Activated T-helper 17 cell treated with anti-CD3 and anti-CD28 coated beads, Interleukin-2, amount 50 U/mL, for 72 hours (primary cell): ENCODE results near the gene FSTL4. TPM values are rescaled to one million over a fixed set of nuclear protein-coding genes. Genes with fewer than 3 reads are reported as not detected.
"Not testable (repeated sequence)": the region's sequence is repeated elsewhere in the genome, so short reads cannot be mapped to it uniquely, and the experiment has no call there.

Source experiments
- ATAC-seq: fragments of 150-1000 bp; cut with Tn5 transposase; replicated peaks from 2 replicates; pipeline ENCODE4 v1.10.0; 2021; ENCODE audit warnings: mild to moderate bottlenecking, moderate library complexity
- H3K27ac Mint-ChIP-seq: one replicate; pipeline ENCODE4 v1.8.0; 2022; ENCODE audit warnings: mixed read lengths
- H3K27me3 Mint-ChIP-seq: one replicate; pipeline ENCODE4 v1.8.0; 2022; ENCODE audit warnings: mixed read lengths
- H3K36me3 Mint-ChIP-seq: one replicate; pipeline ENCODE4 v1.8.0; 2022; ENCODE audit warnings: low read depth, mild to moderate bottlenecking, mixed read lengths
- H3K4me1 Mint-ChIP-seq: one replicate; pipeline ENCODE4 v1.8.0; 2022; ENCODE audit warnings: mixed read lengths
- H3K4me3 Mint-ChIP-seq: one replicate; pipeline ENCODE4 v1.8.0; 2022; ENCODE audit warnings: mild to moderate bottlenecking, mixed read lengths
- H3K9me3 Mint-ChIP-seq: one replicate; pipeline ENCODE4 v1.8.0; 2022; ENCODE audit warnings: mixed read lengths
- total RNA-seq, 2 donors: library from RNA; stranded (reverse); gene quantifications; one replicate each; pipeline ENCODE4 v1.2.3, GENCODE V29; 2022

FSTL4 gene
- total RNA-seq, 2 donors from 2014 or later: 0.24 TPM; not detected in 1

GRCh38 chr5:133227897-133228296 lies 384.4 kb downstream of the FSTL4 start:
- Mint-ChIP-seq H3K9me3 (no peaks in the 10 kb centered on the region), H3K36me3 (no peaks in the 10 kb centered on the region), H3K27me3 (no peaks in the 10 kb centered on the region), H3K4me1 (no peaks in the 10 kb centered on the region), H3K4me3 (no peak overlapping the region), H3K27ac (no peak overlapping the region)
- no peak for ATAC-seq

GRCh38 chr5:133227082-133227481 lies 385.3 kb downstream of the FSTL4 start:
- Mint-ChIP-seq H3K27ac (no peak overlapping the region), H3K27me3 (no peaks in the 10 kb centered on the region), H3K4me1 (no peaks in the 10 kb centered on the region), H3K9me3 (no peaks in the 10 kb centered on the region), H3K4me3 (no peak overlapping the region), H3K36me3 (no peaks in the 10 kb centered on the region)
- no peak for ATAC-seq

- Mint-ChIP-seq H3K4me3 (no peak overlapping the region), H3K27me3 (no peaks in the 10 kb centered on the region), H3K36me3 (no peaks in the 10 kb centered on the region), H3K4me1 (no peaks in the 10 kb centered on the region), H3K27ac (no peak overlapping the region), H3K9me3 (no peaks in the 10 kb centered on the region)
- no peak for ATAC-seq
Measured at GRCh38 chr5:133226186-133226585, 386.2 kb downstream of the FSTL4 start.

GRCh38 chr5:133225671-133226152 lies 386.6 kb downstream of the FSTL4 start:
- ATAC-seq: no peak
- no peak overlapping the region for H3K4me3 Mint-ChIP-seq
- H3K36me3 Mint-ChIP-seq: no peaks in the 10 kb centered on the region
- no peaks in the 10 kb centered on the region for H3K27me3 Mint-ChIP-seq
- H3K9me3 Mint-ChIP-seq: no peaks in the 10 kb centered on the region
- H3K27ac Mint-ChIP-seq: no peak overlapping the region
- no peaks in the 10 kb centered on the region for H3K4me1 Mint-ChIP-seq

- Mint-ChIP-seq H3K4me1 (no peaks in the 10 kb centered on the region), H3K27ac (no peak overlapping the region), H3K27me3 (no peaks in the 10 kb centered on the region), H3K9me3 (no peaks in the 10 kb centered on the region), H3K4me3 (no peak overlapping the region), H3K36me3 (no peaks in the 10 kb centered on the region)
- no peak for ATAC-seq
Measured at GRCh38 chr5:133222979-133223378, 389.4 kb downstream of the FSTL4 start.

GRCh38 chr5:133222521-133222920 lies 389.8 kb downstream of the FSTL4 start:
- no peaks in the 10 kb centered on the region for H3K9me3 Mint-ChIP-seq
- H3K4me1 Mint-ChIP-seq: no peaks in the 10 kb centered on the region
- H3K27me3 Mint-ChIP-seq: no peaks in the 10 kb centered on the region
- ATAC-seq: no peak
- H3K36me3 Mint-ChIP-seq: no peaks in the 10 kb centered on the region
- H3K4me3 Mint-ChIP-seq: no peak overlapping the region
- no peak overlapping the region for H3K27ac Mint-ChIP-seq

- Mint-ChIP-seq H3K27ac (no peak overlapping the region), H3K4me3 (no peak overlapping the region), H3K36me3 (no peaks in the 10 kb centered on the region), H3K9me3 (no peaks in the 10 kb centered on the region), H3K27me3 (no peaks in the 10 kb centered on the region), H3K4me1 (no peaks in the 10 kb centered on the region)
- no peak for ATAC-seq
Measured at GRCh38 chr5:133222040-133222439, 390.3 kb downstream of the FSTL4 start.

- H3K4me3 Mint-ChIP-seq: no peak overlapping the region
Measured at GRCh38 chr5:133220851-133221674, 391.3 kb downstream of the FSTL4 start.

GRCh38 chr5:133219296-133219695 lies 393.0 kb downstream of the FSTL4 start:
- H3K4me1 Mint-ChIP-seq: no peaks in the 10 kb centered on the region
- ATAC-seq: no peak
- H3K27ac Mint-ChIP-seq: no peak overlapping the region
- H3K36me3 Mint-ChIP-seq: no peaks in the 10 kb centered on the region
- no peak overlapping the region for H3K4me3 Mint-ChIP-seq
- H3K9me3 Mint-ChIP-seq: no peaks in the 10 kb centered on the region
- no peaks in the 10 kb centered on the region for H3K27me3 Mint-ChIP-seq

More at GRCh38 chr5:133220851-133221674, 391.3 kb downstream of the FSTL4 start:
- Mint-ChIP-seq H3K27me3 (no peaks in the 10 kb centered on the region), H3K27ac (no peak overlapping the region), H3K9me3 (no peaks in the 10 kb centered on the region), H3K4me1 (no peaks in the 10 kb centered on the region), H3K36me3 (no peaks in the 10 kb centered on the region)
- no peak for ATAC-seq

- not testable (repeated sequence) for H3K9me3 Mint-ChIP-seq, H3K4me1 Mint-ChIP-seq, ATAC-seq, H3K27ac Mint-ChIP-seq, H3K36me3 Mint-ChIP-seq, H3K27me3 Mint-ChIP-seq, H3K4me3 Mint-ChIP-seq
Measured at GRCh38 chr5:133216138-133216537, 396.2 kb downstream of the FSTL4 start.

GRCh38 chr5:133214153-133214820 lies 398.1 kb downstream of the FSTL4 start:
- no peak for ATAC-seq
- Mint-ChIP-seq H3K27me3 (no peaks in the 10 kb centered on the region), H3K4me3 (no peak overlapping the region), H3K27ac (no peak overlapping the region), H3K9me3 (no peaks in the 10 kb centered on the region), H3K4me1 (no peaks in the 10 kb centered on the region), H3K36me3 (no peaks in the 10 kb centered on the region)

- H3K27ac Mint-ChIP-seq: no peak overlapping the region
Measured at GRCh38 chr5:133205649-133206048, 406.7 kb downstream of the FSTL4 start.

GRCh38 chr5:133205204-133205603 lies 407.1 kb downstream of the FSTL4 start:
- Mint-ChIP-seq H3K27me3 (peaks cover 4% of the 10 kb centered on the region), H3K27ac (no peak overlapping the region), H3K4me3 (no peak overlapping the region), H3K36me3 (no peaks in the 10 kb centered on the region), H3K9me3 (no peaks in the 10 kb centered on the region), H3K4me1 (no peaks in the 10 kb centered on the region)
- ATAC-seq: no peak

More at GRCh38 chr5:133205649-133206048, 406.7 kb downstream of the FSTL4 start:
- H3K27me3 Mint-ChIP-seq: peaks cover 4% of the 10 kb centered on the region
- ATAC-seq: no peak
- no peaks in the 10 kb centered on the region for H3K4me1 Mint-ChIP-seq
- H3K4me3 Mint-ChIP-seq: no peak overlapping the region
- no peaks in the 10 kb centered on the region for H3K9me3 Mint-ChIP-seq
- H3K36me3 Mint-ChIP-seq: no peaks in the 10 kb centered on the region

GRCh38 chr5:133203317-133204305 lies 408.7 kb downstream of the FSTL4 start:
- H3K4me3 Mint-ChIP-seq: no peak overlapping the region
- no peak for ATAC-seq
- H3K4me1 Mint-ChIP-seq: no peaks in the 10 kb centered on the region
- H3K9me3 Mint-ChIP-seq: no peaks in the 10 kb centered on the region
- no peaks in the 10 kb centered on the region for H3K36me3 Mint-ChIP-seq
- H3K27me3 Mint-ChIP-seq: peaks cover 7% of the 10 kb centered on the region
- H3K27ac Mint-ChIP-seq: no peak overlapping the region
